HepG2 (cell line): Measurements from ENCODE around the gene PPP2R5C. TPM values are rescaled to one million over a fixed set of nuclear protein-coding genes. Genes with fewer than 3 reads are reported as not detected.

ENCODE experiments used
- ASH2L ChIP-seq: fragments of 300-600, 200-600 bp; sonication (generic); IDR thresholded peaks from 2 replicates; pipeline ENCODE4 v1.7.0; 2017; ENCODE audit warnings: low read depth, mild to moderate bottlenecking, moderate library complexity, mixed read lengths, low read length; ENCODE audit not compliant: insufficient read length
- CCAR2 ChIP-seq: fragments of 200-400 bp; formaldehyde crosslinking; optimal IDR thresholded peaks from 2 replicates; pipeline ENCODE3; 2018; ENCODE audit warnings: low read depth, mild to moderate bottlenecking, low read length, moderate library complexity
- CREB1 ChIP-seq, 2 experiments: fragments of 450-650 bp in 1 of 2; IDR thresholded peaks; 2 replicates each; pipeline ENCODE4 v1.6.1; 2016 to 2017; ENCODE audit warnings: control low read depth in 1 of 2, mild to moderate bottlenecking in 1 of 2, missing compliant biosample characterization in 1 of 2, missing genetic modification characterization in 1 of 2
- GATAD1 ChIP-seq: IDR thresholded peaks from 2 replicates; pipeline ENCODE4 v1.6.1; 2016; ENCODE audit warnings: missing genetic modification reagents, missing compliant biosample characterization
- HHEX ChIP-seq: IDR thresholded peaks from 2 replicates; pipeline ENCODE4 v1.6.1; 2016; ENCODE audit warnings: control low read depth
- HMG20A ChIP-seq: IDR thresholded peaks from 2 replicates; pipeline ENCODE4 v1.6.1; 2016; ENCODE audit warnings: borderline replicate concordance
- HMG20B ChIP-seq: conservative IDR thresholded peaks from 2 replicates; pipeline ENCODE4 v1.6.1; 2016; ENCODE audit warnings: missing genetic modification reagents, missing compliant biosample characterization
- IKZF1 ChIP-seq: fragments of 450-650 bp; IDR thresholded peaks from 2 replicates; pipeline ENCODE4 v1.7.1; 2016
- NFKBIZ ChIP-seq: IDR thresholded peaks from 2 replicates; pipeline ENCODE4 v1.6.1; 2018; ENCODE audit warnings: missing genetic modification reagents, missing compliant biosample characterization
- NFYB ChIP-seq: sonication (generic); formaldehyde crosslinking; IDR thresholded peaks from 2 replicates; pipeline ENCODE4 v1.4.0; 2020; ENCODE audit warnings: missing genetic modification reagents
- RNF2 ChIP-seq: fragments of 450-650 bp; conservative IDR thresholded peaks from 2 replicates; pipeline ENCODE4 v1.6.1; 2016; ENCODE audit warnings: low read depth
- RXRB ChIP-seq: IDR thresholded peaks from 2 replicates; pipeline ENCODE4 v1.6.1; 2016; ENCODE audit warnings: borderline replicate concordance, missing genetic modification reagents, missing compliant biosample characterization
- SAP130 ChIP-seq: IDR thresholded peaks from 2 replicates; pipeline ENCODE4 v1.6.1; 2016; ENCODE audit warnings: low read depth
- TAF1 ChIP-seq: sonication (generic); formaldehyde crosslinking; IDR thresholded peaks from 2 replicates; pipeline ENCODE4 v1.4.0; 2020; ENCODE audit warnings: missing genetic modification reagents
- TBP ChIP-seq: sonication (generic); formaldehyde crosslinking; IDR thresholded peaks from 2 replicates; pipeline ENCODE4 v1.5.0; 2020; ENCODE audit warnings: missing genetic modification reagents
- XRCC5 ChIP-seq: fragments of 200-400 bp; formaldehyde crosslinking; optimal IDR thresholded peaks from 2 replicates; pipeline ENCODE3; 2017; ENCODE audit warnings: mild to moderate bottlenecking, low read length
- ZNF251 ChIP-seq: sonication (generic); formaldehyde crosslinking; IDR thresholded peaks from 2 replicates; pipeline ENCODE4 v1.9.0; 2021; ENCODE audit warnings: mild to moderate bottlenecking, missing genetic modification reagents
- ZNF329 ChIP-seq: sonication (generic); formaldehyde crosslinking; IDR thresholded peaks from 2 replicates; pipeline ENCODE4 v1.9.0; 2021; ENCODE audit warnings: low read depth, mild to moderate bottlenecking, missing genetic modification reagents
- ZNF33B ChIP-seq: sonication (generic); formaldehyde crosslinking; IDR thresholded peaks from 2 replicates; pipeline ENCODE4 v1.5.1; 2020; ENCODE audit warnings: mild to moderate bottlenecking, missing genetic modification reagents
- ZNF354B ChIP-seq: sonication (generic); formaldehyde crosslinking; IDR thresholded peaks from 2 replicates; pipeline ENCODE4 v1.8.0; 2022; ENCODE audit warnings: mild to moderate bottlenecking, missing genetic modification reagents
- ZNF670 ChIP-seq: sonication (generic); formaldehyde crosslinking; IDR thresholded peaks from 2 replicates; pipeline ENCODE4 v1.8.0; 2022; ENCODE audit warnings: mild to moderate bottlenecking, missing genetic modification reagents, borderline replicate concordance
- ZSCAN31 ChIP-seq: sonication (generic); formaldehyde crosslinking; IDR thresholded peaks from 2 replicates; pipeline ENCODE4 v1.5.0; 2020; ENCODE audit warnings: low read depth, mild to moderate bottlenecking, missing genetic modification reagents
- polyA plus RNA-seq, 8 experiments: library from polyadenylated mRNA; depleted of rRNA in 3 of 8; stranded (reverse) in 7 of 8; unstranded in 1 of 8; fragments of >200 nt; fragmentation: Illumina TruSeq in 4 of 8; extraction: Trizol in 4 of 8; gene quantifications; 2 replicates each; pipeline versions ENCODE4 v1.2.1 to v1.2.3, GENCODE V29; 2011 to 2016; ENCODE audit warnings: low read depth in 4 of 8, missing spikeins in 1 of 8, mixed read lengths in 1 of 8; ENCODE audit not compliant: insufficient read depth in 1 of 8
- total RNA-seq, 5 experiments: library from RNA; depleted of rRNA; stranded (reverse); fragments of >200 nt; fragmentation: Illumina TruSeq; extraction: Trizol; gene quantifications; 2 replicates each; pipeline ENCODE4 v1.2.3, GENCODE V29; 2016; ENCODE audit warnings: low read depth in 1 of 5
- TF ChIP-seq, protein P1 (sequence below): sonication (generic); formaldehyde crosslinking; IDR thresholded peaks from 2 replicates; pipeline ENCODE4 v1.4.0; 2020; ENCODE audit warnings: missing genetic modification reagents
- TF ChIP-seq, protein P2 (sequence below): sonication (generic); formaldehyde crosslinking; IDR thresholded peaks from 2 replicates; pipeline ENCODE4 v1.4.0; 2020; ENCODE audit warnings: missing genetic modification reagents
- TF ChIP-seq, protein P3 (sequence below): sonication (generic); formaldehyde crosslinking; IDR thresholded peaks from 2 replicates; pipeline ENCODE4 v1.5.1; 2020; ENCODE audit warnings: missing genetic modification reagents, mild to moderate bottlenecking, borderline replicate concordance

The PPP2R5C gene
- total and polyA plus RNA-seq, 2 of the 13 experiments (the other 11 are each of a cell fraction or from before 2014, with no cell fraction given): 74.3 to 78.5 TPM

DNA sequence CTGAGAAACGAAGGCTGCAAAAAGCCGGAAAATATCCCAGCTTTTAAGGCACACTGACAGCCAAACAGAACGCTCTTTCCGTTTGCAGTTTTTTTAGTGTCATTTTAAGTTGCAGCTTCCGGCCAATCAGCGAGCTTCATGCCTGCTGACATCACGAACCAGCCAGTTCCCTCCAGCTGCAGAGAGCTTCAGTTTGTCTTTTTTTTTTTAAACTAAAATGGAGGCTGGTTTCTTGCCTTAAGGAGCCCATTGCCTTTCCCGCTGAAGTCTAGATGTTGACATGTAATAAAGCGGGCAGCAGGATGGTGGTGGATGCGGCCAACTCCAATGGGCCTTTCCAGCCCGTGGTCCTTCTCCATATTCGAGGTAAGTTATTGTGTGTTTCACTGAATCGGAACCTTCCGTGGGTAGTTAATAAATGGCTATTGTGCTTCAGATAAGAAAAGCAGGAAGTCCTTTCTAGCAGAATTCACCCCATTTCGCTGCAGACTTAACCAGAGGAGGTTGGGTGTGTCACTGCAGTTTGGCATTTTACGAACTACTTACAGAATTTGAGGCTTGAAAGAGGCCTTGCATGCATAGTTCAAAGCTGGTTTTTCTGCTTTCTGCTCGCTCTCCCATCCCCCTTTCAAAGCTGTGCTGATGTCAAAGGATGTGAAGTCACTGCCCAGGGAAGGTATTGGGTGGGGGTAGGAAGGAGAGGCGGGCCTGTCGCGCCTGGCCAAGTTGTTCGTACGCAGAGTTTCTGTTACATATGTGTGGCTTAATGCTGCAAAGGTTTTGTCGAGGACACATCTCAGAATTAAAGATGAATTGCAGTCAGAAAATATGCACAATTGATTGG lies 48.4 kb downstream of the PPP2R5C start (continued):
- TF ChIP-seq, protein P1, sequence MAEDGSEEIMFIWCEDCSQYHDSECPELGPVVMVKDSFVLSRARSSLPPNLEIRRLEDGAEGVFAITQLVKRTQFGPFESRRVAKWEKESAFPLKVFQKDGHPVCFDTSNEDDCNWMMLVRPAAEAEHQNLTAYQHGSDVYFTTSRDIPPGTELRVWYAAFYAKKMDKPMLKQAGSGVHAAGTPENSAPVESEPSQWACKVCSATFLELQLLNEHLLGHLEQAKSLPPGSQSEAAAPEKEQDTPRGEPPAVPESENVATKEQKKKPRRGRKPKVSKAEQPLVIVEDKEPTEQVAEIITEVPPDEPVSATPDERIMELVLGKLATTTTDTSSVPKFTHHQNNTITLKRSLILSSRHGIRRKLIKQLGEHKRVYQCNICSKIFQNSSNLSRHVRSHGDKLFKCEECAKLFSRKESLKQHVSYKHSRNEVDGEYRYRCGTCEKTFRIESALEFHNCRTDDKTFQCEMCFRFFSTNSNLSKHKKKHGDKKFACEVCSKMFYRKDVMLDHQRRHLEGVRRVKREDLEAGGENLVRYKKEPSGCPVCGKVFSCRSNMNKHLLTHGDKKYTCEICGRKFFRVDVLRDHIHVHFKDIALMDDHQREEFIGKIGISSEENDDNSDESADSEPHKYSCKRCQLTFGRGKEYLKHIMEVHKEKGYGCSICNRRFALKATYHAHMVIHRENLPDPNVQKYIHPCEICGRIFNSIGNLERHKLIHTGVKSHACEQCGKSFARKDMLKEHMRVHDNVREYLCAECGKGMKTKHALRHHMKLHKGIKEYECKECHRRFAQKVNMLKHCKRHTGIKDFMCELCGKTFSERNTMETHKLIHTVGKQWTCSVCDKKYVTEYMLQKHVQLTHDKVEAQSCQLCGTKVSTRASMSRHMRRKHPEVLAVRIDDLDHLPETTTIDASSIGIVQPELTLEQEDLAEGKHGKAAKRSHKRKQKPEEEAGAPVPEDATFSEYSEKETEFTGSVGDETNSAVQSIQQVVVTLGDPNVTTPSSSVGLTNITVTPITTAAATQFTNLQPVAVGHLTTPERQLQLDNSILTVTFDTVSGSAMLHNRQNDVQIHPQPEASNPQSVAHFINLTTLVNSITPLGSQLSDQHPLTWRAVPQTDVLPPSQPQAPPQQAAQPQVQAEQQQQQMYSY (CRISPR knock-in tag): no peak
- peak; percentile 75 for TF ChIP-seq NFYB
- TF ChIP-seq HHEX (CRISPR knock-in tag): no peak
- TF ChIP-seq, protein P2, sequence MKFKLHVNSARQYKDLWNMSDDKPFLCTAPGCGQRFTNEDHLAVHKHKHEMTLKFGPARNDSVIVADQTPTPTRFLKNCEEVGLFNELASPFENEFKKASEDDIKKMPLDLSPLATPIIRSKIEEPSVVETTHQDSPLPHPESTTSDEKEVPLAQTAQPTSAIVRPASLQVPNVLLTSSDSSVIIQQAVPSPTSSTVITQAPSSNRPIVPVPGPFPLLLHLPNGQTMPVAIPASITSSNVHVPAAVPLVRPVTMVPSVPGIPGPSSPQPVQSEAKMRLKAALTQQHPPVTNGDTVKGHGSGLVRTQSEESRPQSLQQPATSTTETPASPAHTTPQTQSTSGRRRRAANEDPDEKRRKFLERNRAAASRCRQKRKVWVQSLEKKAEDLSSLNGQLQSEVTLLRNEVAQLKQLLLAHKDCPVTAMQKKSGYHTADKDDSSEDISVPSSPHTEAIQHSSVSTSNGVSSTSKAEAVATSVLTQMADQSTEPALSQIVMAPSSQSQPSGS: peak; percentile 94
- TF ChIP-seq ASH2L: peak; percentile 94
- TF ChIP-seq ZNF33B (CRISPR knock-in tag): no peak
- TF ChIP-seq IKZF1: no peak
- TF ChIP-seq XRCC5: no peak
- TF ChIP-seq TAF1 (CRISPR knock-in tag): peak; percentile 82
- TF ChIP-seq NFKBIZ (CRISPR knock-in tag): peak; percentile 57; the same call in 1 of the 2 replicates
- no peak for TF ChIP-seq ZNF329 (CRISPR knock-in tag)
- TF ChIP-seq CREB1 (IDR thresholded peaks at IDR 0.05): peak; percentile 65
- TF ChIP-seq CREB1 (CRISPR knock-in tag; IDR thresholded peaks at IDR 0.05): peak; percentile 92
- TF ChIP-seq GATAD1 (CRISPR knock-in tag): peak; percentile 84
- peak; percentile 90 for TF ChIP-seq SAP130
- TF ChIP-seq TBP: no peak
- no peak for TF ChIP-seq CCAR2
- no peak for TF ChIP-seq HMG20A
- TF ChIP-seq ZNF670 (CRISPR knock-in tag): no peak
- TF ChIP-seq, protein P3, sequence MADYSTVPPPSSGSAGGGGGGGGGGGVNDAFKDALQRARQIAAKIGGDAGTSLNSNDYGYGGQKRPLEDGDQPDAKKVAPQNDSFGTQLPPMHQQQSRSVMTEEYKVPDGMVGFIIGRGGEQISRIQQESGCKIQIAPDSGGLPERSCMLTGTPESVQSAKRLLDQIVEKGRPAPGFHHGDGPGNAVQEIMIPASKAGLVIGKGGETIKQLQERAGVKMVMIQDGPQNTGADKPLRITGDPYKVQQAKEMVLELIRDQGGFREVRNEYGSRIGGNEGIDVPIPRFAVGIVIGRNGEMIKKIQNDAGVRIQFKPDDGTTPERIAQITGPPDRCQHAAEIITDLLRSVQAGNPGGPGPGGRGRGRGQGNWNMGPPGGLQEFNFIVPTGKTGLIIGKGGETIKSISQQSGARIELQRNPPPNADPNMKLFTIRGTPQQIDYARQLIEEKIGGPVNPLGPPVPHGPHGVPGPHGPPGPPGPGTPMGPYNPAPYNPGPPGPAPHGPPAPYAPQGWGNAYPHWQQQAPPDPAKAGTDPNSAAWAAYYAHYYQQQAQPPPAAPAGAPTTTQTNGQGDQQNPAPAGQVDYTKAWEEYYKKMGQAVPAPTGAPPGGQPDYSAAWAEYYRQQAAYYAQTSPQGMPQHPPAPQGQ (CRISPR knock-in tag): no peak
- TF ChIP-seq ZNF251 (CRISPR knock-in tag): no peak
- TF ChIP-seq ZSCAN31: peak; percentile 74; the same call in 1 of the 2 replicates
- peak; percentile 66; the same call in 1 of the 2 replicates for TF ChIP-seq ZNF354B (CRISPR knock-in tag)
- no peak for TF ChIP-seq HMG20B (CRISPR knock-in tag)
- TF ChIP-seq RXRB: no peak; the same call in 1 of the 2 replicates
- TF ChIP-seq RNF2: no peak
